GM18870 (cell line): ENCODE measurements around the gene RNASEH2C.
"Not testable (repeated sequence)": the region's sequence is repeated elsewhere in the genome, so short reads cannot be mapped to it uniquely, and the experiment has no call there.

Experiments used
- ATAC-seq: cut with Tn5 transposase; IDR thresholded peaks from one replicate; pipeline ENCODE4 v1.9.1; 2021; ENCODE audit warnings: moderate library complexity; ENCODE audit not compliant: unreplicated experiment

Gene RNASEH2C

GRCh38 chr11:65691847-65692246 is 28.8 kb downstream of the RNASEH2C start:
- not testable (repeated sequence) for ATAC-seq

GRCh38 chr11:65685981-65686380 is 34.6 kb downstream of the RNASEH2C start:
- no peak for ATAC-seq

- ATAC-seq = not testable (repeated sequence)
These were observed 37.1 kb downstream of the RNASEH2C start for GRCh38 chr11:65683480-65683879.

- ATAC-seq = no peak
These were observed 40.3 kb downstream of the RNASEH2C start for GRCh38 chr11:65680192-65680743.

- ATAC-seq = no peak
These were observed 47.6 kb downstream of the RNASEH2C start for GRCh38 chr11:65672982-65673381.

- ATAC-seq = no peak
These were observed 48.3 kb downstream of the RNASEH2C start for GRCh38 chr11:65672180-65672860.
